Measurements from ENCODE around the gene NET1.

The NET1 gene

DNA sequence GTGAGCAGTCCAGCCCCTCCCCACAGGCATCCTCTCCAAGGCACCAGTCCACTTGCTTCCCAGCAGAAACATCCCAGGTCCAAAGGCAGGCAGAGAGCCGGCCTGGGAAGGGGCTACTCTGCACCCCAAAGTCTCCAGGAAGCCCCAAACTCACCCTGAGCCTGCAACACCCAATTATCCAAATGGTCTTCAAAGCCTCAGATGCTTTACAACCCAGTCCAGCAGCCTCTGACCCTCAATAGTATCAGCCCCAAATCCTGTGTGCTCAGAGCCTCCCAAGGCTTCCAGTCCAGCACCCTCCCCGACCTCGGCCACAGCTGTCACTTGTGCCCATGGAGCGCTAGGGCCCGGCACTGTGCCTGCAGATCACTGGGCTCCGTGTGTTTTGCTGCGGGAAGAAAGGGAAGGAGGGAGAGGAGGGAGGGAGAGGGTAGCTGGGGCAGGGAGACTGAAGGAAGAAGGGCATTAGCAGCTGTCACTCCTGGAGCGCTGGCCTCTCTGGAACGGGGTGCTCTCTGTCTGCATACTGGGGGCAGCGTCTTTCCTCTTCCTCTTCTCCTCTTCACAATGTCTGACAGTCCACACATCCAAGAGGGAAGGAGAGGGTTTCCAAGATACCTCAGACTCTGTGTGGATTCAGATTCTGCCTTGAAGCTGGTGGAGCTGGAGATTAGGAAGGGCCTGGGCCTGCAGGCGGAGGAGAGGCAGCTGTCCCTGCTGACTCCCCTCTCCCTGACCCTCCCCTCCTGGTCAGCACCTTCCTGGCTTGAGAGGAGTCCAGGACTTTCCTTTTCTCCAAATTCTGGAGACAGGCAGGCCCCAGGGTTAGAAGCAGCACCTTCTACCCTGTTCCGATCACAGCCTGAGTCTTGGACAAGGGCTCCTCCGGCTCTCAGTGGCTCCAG, 73.8 kb downstream of the NET1 start:
- DNase-seq = no peak

DNA sequence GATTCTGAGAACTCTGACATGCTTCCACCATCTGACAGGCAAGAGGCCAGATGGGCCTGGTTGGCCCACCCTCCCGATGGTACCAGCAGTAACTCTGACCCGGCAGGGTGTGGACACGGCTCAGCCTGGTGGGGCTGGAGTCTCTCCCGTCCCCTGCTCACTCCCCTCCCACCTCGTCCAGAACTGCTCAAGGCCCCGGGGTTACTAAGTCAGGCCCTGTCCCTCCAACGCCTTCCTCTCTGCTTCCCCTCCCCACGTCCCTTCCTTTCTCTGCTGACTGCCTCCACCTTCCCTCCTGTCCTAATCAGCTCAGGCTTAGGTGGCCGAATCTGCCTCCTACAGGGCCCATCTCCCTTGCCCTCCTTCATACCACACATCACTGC, 74.5 kb downstream of the NET1 start:
- no peak for DNase-seq

DNA sequence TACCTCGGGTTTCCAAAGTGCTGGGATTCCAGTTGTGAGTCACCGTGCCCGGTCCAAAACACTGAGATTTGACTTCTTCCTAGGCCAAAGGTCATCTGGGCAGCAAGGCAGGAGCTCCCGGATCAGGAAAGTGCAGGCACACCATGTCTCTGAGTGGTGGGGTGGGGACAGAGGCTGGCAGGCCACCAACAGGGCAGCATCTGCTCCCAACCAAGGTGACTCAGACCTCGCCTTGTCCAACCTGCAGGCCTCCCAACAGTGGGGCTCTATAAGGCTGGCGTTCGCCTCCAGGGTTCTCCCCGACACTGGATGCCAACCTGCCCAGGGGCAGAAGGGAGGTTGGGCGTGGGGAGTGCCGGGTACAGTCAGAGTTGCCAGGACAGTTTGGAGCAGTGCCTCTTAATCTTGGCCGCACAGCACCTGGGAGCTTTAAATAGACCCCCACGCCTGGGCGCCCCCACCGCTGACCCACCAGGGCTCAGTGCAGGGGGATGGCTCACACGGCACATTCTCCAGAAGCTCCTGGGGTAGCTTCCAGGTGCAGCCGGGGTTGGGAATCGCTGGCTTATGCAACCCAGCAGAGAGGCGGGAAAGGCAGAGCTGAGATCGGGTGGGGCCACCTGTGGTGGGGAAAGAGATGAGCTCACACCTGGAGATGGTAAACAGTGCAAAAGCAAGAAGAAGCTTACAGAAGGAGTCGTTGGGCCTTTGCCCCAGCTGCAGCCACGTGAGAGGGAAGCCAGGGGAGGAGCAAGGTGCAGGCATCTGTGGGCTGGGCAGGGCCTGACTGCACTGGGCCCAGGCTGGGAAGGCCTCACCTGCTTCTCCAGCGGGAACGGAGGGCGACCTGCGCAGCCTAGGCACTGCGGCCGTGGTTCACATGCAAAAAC, 76.2 kb downstream of the NET1 start:
- no peak for DNase-seq

DNA sequence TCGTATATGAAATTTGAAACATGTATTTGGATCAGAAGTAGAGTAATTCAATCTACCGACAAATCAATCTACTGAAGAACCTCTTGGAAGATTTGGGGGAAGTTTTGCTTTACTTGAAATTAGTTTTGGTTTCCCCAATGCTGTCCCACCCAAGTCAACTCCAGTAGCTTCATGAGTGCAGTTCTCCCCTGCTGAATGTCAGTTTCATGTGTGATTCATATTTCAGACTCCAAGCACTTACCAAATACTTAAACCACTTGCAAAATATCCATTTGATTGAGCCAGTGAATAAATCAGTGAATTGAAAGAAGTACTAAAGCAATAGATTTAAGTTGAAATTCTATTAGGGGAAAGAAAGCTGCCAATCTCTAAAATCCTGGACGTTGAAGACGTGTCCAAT, 77.7 kb downstream of the NET1 start:
- DNase-seq = no peak

DNA sequence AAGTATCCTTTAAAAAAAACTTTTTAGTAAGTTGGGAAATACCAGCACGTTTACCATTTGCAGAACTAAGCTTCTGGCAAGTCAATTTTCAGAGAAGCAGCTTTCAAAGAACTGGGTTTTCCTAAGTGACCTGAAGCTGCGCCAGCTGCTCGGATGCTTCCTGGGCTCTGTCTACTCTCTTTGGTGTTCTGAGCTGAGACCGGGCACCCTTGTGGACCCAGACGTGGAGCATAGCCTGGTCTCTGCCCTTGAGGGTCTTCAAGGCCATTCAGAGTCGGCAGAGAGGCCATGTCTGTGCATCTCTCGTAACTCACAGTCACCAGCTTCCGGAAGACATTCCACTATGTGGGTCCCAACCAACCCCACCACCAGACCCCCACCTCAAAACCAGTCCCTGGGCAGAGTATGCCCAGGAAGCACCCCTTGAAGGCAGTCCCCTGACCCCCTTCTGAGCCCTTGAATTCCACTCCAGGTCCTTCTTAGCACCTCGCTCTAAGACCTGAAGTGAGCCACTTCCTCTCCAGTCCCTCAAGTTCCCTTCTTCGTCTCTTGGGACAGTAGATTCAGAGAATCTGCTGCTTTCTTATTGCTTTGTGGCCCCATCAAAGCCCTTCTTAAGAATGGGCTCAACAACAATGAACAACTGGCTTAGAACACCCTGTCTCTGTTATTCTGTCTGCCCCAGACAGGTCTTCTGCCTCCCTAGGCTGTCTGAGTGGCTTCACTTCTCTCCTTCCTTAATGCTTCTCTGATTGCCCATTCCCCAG, 78.5 kb downstream of the NET1 start:
- DNase-seq = no peak

DNA sequence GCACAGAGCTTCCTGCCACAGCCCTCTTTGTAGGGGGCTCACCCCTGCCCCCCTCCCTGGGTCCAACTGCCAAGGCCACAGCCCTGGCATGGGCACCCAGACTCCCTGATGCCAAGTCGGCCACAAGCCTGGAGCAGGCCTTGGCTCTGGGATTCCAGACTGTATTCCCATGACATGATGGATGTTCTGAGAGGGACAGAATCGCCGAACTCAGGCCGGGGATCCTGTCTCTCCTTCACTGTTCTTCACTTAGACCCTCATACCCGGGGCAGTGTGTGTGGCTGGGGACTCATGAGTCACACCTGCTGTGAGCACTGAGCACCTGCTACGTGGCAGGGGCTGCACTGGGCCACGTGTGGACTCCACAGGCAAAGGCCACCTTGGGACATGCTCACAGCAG, 79.1 kb downstream of the NET1 start:
- no peak for DNase-seq

DNA sequence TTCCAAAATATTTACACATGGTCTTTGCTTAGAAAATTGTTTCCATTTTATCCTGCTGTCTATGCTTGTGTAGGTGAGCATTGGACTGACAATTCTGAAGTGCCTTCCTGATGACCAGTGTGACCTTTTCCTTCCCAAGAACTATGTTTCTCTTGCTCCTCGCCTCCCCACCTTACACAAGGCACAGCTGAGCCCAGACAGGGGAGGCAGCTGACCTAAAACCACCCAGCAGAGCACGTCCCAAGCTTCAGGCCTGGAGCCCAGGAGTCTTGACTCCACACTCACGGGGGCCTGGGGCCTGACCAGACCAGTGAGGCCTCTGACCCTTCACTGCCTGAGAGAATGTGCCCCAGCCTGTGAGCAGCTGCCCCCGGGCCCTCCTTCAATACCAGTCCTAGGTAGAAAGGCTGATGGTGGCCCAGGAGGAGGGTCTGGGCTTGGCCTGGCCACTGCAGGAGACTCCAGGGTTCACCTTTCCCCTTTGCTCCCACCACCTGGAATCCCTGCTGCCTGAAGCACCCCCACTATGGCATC, 80.0 kb downstream of the NET1 start:
- no peak for DNase-seq

DNA sequence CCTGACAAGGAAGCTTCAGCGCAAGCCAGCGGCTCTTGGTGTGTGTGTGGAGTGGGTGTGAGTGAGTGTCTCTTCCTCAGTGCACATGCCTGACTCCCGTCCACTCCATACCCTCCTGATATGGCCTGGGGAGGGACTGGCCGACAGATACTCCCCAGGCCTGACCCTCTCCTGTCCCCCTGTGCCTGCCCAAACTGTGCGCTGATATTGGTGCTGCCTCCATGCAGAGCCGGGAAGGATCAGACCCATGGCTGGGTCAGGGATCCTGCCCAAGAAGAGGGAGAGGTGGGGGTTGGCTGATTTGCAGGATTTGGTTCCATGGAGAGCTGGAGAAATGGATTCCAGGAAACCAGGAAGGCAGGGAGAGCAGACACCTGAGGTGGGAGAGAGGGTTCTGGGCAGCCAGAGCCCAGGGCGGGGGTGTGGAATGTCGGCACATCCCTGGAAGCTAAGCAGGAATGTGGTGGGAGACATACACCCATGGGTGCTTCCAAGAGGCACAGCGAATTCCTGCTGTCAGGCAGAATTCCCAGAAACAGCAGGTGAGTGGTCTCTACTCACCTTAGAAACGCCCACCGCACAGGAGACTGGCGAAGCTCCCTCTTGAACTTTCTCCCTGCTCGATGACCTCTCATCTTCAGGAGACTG, 80.7 kb downstream of the NET1 start:
- no peak for DNase-seq

DNA sequence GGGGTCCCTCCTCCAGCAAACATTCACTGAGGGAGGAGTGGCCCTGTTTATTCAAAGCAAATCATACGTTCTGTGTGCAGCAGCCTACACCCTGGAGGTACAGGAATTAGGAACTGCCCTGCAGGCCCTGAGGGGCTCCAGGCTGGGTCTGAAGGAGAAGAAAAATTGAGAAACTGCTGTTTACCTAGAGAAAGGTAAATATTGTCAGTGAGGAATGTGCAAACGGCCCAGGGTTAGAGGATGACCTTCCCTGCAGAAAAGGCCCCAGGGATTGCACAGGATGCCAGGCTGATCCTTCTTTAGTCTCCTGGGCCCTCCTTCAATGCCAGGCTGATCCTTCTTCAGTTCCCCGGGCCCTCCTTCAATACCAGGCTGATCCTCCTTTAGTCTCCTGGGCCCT, 81.3 kb downstream of the NET1 start:
- no peak for DNase-seq

DNA sequence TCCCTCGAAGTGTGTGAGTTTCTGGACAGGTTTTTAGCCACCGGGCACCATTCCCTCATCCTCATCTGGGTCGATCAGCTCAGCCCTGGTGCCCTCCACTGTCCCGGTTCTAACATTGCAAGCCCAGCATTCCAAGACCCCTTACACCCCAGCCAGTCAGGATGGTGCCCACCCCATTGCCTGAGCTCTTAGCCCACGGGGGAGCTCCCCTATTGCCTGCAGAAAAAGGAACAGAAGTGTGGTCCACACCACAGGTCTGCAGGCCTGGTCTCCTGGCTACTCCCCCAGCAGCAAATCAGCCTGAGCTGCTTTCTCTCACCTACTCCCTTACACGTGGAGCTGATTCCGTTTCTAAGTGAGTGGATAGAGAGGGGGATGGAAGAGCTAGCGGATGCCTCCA, 82.3 kb downstream of the NET1 start:
- DNase-seq = no peak

DNA sequence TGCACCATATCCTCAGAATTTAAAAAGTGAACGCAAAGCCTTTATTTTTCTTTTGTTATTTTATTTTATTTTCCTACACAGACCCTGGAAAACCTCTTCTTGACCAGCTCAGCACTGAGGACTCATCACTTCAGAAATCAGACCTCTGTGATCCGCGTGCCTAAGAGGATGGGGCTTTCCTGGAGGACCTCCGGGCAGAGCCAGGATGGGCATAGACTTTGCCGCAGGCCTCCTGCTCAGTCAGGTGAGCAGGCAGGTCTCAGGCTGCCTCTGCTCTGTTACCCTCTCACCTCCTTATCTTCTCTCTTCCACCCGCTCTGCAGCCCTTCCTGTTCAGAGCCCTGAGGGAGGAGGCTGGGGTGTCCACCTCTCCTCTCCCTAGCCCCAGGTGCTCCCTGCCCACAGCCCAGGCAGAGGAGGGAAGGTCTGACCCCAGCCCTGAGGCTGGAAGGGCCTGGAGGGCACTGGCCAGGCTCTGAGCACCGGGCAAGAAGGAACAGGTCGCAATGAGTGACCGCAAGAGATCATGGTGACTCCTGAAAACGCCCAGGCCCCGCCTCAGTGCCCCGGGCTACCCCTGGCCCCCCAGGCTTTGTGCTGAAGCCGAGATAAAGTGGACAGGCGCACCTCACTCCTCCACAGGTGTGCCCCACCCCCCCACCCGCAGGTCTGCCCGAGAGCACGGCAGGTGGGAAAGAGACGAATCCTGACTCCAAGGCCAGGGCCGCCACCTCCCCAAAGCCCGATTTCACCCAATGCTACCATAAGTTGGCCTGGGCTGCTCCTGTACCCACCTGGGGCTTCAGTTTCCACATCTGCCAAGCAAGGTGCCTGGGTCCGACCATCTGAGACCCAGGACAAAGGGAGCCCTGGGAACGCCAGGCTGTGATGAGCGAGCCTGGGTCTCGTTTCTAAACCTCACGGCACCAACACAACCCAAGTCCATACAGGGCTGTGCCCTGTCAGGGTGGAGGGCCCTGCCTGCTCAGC, 84.2 kb downstream of the NET1 start:
- no peak for DNase-seq

DNA sequence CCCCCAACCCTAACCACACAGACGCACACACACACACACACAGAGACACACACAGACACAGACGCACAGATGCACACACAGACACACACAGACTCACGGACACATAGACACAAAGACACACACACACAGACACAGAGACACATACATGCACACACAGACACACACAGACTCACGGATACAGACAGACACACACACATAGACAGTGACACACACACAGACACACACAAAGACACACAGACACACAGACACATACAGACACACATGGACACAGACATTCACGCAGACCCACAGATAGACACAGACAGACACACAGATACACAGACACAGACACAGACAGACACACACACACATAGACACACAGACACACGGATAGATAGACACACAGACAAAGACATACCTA, 84.9 kb downstream of the NET1 start:
- no peak for DNase-seq

DNA sequence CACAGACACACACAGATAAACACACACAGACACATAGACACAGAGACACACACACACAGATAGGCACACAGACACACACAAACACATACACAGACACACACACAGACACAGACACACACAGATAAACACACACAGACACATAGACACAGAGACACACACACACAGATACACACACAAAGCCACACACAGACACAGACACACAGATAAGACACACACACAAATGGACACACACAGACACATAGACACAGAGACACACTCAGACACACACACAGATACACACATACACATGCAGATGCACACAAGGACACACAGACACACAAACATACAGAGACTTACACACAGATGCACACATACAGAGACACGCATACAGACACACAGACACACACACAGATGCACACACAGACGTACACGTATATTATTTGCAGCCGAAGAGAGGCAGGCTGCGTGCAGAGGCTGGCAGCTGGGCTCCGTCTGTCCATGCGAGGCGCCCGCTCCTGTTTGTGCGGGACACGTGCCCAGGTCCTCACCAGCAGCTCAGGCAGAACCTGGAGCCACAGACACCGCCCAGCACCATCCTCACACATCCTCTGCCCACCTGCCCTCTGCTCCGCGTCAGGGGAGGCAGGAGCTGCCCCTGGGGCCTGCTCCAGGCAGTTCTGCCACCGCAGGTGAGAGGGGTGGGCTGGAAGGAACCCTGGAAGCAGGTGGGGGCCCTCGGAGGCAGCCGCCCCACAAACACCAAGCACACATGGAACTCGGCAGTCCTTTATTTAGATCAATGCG, 85.8 kb downstream of the NET1 start:
- DNase-seq = no peak

DNA sequence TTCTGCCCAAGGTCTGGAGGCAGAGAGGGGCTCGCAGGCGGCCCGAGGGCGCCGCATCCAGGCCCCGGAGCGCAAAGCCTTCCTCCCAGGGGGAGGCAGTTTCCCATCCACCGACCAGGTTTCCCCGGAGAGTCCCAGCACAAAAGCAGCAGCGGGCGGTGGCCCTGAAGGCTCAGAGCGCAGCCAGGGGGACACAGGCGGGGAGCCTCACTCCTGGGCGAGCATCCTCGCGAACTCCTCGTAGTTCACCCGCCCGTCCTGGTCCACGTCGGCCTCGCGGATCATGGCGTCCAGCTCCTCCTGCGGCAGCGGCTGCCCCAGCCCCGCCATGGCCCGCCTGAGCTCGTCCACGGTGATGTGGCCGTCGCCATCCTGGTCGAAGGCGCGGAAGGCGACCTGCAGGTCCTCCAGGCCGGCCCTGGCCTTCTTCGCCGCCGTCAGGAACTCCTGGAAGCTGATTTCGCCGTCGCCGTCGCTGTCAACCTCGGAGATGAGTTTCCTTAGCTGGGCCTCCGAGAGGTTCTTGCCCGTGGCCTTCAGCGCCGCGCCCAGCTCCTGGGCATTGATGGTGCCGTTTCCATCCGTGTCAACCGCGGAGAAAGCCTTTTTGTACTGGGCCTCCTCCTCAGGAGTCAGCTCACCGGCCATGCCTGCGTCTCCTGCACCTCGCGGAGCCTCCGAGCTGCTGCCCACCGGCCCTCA, 86.6 kb downstream of the NET1 start:
- DNase-seq = no peak

DNA sequence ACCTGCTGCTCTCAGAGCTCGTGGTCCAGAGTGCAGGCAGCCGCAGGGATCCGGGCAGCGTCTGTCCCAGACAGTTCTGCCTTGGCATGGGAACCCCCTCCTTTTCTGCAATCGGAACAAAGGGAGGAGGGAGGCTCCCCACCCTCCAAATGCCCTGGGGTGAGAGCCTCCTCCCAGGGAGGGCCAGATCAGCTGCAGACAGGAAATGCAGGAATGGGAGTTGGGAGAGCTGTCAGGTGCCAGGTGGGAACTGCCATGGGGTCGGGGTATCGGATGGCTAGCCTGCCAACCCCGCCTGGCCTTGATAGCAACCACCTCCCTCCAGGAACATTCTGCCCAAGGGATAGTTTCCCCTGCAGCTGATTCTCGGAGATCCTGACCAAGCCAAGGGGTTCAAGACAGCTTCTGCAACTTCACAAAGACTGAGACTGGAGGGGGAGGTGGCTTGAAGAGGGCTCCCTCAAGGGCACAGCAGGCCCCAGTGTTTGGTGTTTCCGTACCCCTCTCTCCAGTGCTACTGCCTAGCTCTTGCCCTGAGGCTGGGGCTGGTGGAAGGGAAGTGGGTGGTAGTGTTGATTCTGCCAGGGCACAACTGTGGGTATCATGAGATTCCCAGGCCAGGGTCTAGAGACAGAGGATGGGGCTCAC, 87.3 kb downstream of the NET1 start, which contains the start of gene CALML5:
Gene CALML5, minus strand, starts transcription at position 78 of the 648 bp plus-strand sequence. CDS start 132 bp downstream, outside the sequence.
- no peak for DNase-seq

DNA sequence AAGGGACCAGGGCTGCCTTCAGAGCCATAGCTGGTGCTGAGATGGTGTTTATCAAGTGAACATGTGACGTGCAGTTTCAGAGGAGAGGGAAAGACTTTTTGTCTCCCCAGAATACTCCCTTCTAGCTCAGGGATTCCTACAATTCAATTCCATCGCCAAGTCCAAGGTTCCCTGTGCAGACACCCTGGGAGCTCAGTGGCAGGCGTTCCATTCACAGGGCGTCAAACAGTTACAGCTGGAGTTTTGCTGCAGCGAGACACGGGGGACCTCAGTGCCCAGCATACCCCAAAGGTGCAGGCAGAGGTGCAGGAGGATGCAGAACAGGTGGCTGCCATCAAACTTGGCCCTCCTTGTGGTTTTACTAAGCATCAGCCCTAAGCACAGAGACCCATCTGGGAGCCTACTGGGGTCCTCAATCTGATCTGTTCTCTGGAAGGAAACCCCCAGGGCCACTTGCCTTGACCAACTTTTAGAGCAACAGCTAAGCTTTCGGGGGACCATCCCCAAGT, 87.9 kb downstream of the NET1 start:
- no peak for DNase-seq

DNA sequence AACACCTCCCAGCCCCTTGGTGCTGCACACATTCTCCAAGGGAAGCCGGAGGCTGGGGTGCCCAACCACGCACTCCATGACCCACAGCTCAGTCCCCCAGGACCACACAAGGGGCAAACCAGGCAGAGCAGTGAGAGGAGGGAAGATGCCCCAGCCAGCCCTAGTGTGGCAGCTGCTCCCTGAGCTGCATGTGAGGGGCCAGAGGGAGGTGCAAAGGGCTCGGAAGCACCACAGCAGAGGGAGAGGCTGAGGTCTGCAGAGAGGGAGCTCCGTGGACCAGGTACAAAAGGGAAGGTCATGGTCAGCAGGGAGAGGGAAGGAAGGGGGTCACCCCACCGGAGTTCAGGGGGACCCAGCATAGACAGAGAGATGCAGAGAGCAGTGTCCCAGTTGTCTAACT, 88.6 kb downstream of the NET1 start:
- no peak for DNase-seq

DNA sequence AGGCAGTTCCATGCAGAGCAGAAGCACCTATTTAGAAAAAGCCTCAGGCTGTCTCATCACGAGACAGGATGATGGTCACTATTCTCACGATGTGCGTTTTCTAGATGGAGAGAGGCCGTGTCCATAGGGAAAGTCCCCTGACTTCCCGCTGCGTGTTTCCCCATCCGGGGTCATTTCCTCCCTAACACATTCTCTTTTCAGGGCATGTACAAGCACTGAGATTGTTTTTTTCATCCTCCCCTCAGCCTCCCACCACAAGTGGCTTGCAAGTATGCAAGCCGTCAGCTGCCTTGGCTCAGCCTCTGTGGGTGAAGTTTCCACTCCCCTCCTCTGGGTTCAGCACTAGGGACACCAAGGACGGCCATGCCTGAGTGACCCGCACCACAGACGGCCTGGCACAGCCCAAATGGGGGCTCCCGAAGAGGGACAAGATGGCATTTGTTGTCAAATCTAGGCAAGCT, 89.7 kb downstream of the NET1 start:
- DNase-seq = no peak

Data from fibroblast of skin of right quadriceps (primary cell).